ENCODE measurements around the gene MOGAT3. TPM values are rescaled to one million over a fixed set of nuclear protein-coding genes. Genes with fewer than 3 reads are reported as not detected.
A peak's percentile ranks its signal among the peaks of the same experiment; 100 is the strongest.

Gene MOGAT3
- total RNA-seq, 1 donor from 2014 or later = not detected

- no peak for DNase-seq (ENCODE audit: low read depth)
Measured at GRCh38 chr7:101234636-101235035, 33.8 kb upstream of the MOGAT3 start.

GRCh38 chr7:101233907-101234547 lies 33.2 kb upstream of the MOGAT3 start:
- no peak for DNase-seq (ENCODE audit: low read depth)

GRCh38 chr7:101232141-101232850 lies 31.5 kb upstream of the MOGAT3 start:
- no peak for DNase-seq (ENCODE audit: low read depth)

GRCh38 chr7:101231644-101232043 lies 30.8 kb upstream of the MOGAT3 start:
- no peak for DNase-seq (ENCODE audit: low read depth)

DNA sequence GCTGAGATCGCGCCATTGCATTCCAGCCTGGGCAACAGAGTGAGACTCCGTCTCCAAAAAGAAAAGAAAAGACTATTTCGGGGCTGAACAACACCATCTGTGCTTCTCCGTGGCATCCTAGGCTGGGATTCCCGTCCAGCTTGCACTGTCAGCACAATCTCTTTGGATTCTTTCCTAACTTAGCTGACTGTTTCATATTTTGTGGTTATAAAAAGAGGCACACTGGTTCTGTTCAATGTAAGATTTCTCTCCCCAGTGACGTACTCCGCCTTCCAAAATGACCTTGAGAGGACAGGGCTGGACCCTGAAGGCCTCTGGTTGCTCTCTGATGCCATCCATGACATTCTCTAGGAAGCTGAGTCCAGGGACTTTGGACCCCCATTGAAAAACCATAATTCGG lies 25.9 kb upstream of the MOGAT3 start:
- DNase-seq (ENCODE audit: low read depth) = no peak

DNA sequence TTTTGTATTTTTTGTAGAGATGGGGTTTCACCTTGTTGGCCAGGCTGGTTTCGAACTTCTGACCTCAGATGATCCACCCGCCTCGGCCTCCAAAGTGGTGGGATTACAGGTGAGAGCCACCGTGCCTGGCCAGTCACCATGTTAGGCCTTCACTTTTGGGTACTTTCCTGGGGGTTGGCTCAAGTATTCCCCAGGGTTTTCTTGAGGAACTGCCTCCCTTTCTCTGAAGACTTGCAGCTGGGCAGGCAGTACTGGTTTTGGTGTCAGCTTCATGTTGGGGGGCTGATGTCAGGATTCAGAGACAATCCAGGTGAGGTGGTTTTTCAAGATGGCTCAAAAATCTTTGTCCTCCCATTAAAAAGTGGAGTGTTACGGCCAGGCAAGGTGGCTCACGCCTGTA lies 24.8 kb upstream of the MOGAT3 start:
- DNase-seq (ENCODE audit: low read depth) = no peak

DNA sequence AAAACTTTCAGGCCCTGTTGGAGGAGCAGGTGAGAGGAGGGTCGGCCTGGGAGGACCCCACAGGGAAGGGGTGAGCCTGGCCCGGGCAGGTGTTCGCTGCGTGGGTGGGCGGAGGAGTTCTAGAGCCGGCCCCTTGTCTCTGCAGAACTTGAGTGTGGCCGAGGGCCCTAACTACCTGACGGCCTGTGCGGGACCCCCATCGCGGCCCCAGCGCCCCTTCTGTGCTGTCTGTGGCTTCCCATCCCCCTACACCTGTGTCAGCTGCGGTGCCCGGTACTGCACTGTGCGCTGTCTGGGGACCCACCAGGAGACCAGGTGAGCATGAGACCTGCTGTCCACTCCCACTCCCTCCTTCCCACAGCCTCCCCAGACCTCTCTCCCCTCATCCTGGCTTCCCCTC lies 22.7 kb upstream of the MOGAT3 start:
- DNase-seq (ENCODE audit: low read depth) = no peak

GRCh38 chr7:101222275-101222830 lies 21.5 kb upstream of the MOGAT3 start:
- DNase-seq (ENCODE audit: low read depth) = no peak

- DNase-seq (ENCODE audit: low read depth) = no peak
Measured at GRCh38 chr7:101220295-101220694, 19.5 kb upstream of the MOGAT3 start.

GRCh38 chr7:101218236-101219125 lies 17.6 kb upstream of the MOGAT3 start:
- DNase-seq (ENCODE audit: low read depth) = no peak

- DNase-seq (ENCODE audit: low read depth) = peak; percentile 100
Measured at GRCh38 chr7:101217388-101218235, 16.8 kb upstream of the MOGAT3 start, which contains the start of the genes PLOD3 and ZNHIT1. PLOD3 (minus strand) TSS chr7:101217581; CDS start chr7:101217274, 307 bp downstream. ZNHIT1 (plus strand) TSS chr7:101218165; CDS start chr7:101218196, 31 bp downstream.

GRCh38 chr7:101216860-101217387 lies 16.1 kb upstream of the MOGAT3 start:
- DNase-seq (ENCODE audit: low read depth) = peak; percentile 25

- DNase-seq (ENCODE audit: low read depth) = no peak
Measured at GRCh38 chr7:101216001-101216859, 15.4 kb upstream of the MOGAT3 start.

DNA sequence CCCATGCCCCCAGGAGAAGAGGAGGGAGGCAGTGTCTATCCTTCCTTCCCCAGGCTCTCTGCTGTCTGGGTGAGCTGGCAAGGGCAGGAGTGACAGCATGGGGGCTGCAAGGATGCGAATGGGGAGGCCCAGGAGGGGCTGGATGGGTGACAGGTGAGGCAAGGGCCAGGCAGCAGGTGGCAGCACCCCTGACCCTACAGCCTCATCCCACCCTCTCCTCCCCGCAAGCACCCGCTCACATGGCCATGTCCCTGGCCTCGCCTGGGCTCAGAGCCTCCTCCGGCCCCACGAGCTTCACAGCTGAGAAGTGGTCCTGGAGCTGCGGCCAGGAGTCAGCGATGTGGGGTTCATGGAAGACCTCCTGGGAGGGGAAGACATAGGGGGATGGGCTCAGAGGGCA lies 11.2 kb upstream of the MOGAT3 start:
- DNase-seq (ENCODE audit: low read depth) = no peak

GRCh38 chr7:101211501-101211900 lies 10.7 kb upstream of the MOGAT3 start:
- DNase-seq (ENCODE audit: low read depth) = no peak

- no peak for DNase-seq (ENCODE audit: low read depth)
Measured at GRCh38 chr7:101210143-101210542, 9.3 kb upstream of the MOGAT3 start.

GRCh38 chr7:101208794-101209193 lies 8.0 kb upstream of the MOGAT3 start:
- DNase-seq (ENCODE audit: low read depth) = no peak

- no peak for DNase-seq (ENCODE audit: low read depth)
Measured at GRCh38 chr7:101207459-101207858, 6.6 kb upstream of the MOGAT3 start.

- no peak for DNase-seq (ENCODE audit: low read depth)
Measured at GRCh38 chr7:101206665-101207042, 5.8 kb upstream of the MOGAT3 start.
